Liver (tissue), 3 donors: ENCODE measurements around the gene SLC19A3.

Experiments
- EGR1 ChIP-seq, 2 donors: IDR thresholded peaks; 2 replicates each; pipeline ENCODE4 v1.6.1; 2016 to 2018; ENCODE audit warnings: antibody characterized with exemption in 2 of 2, low read depth in 2 of 2
- HNF4G ChIP-seq: IDR thresholded peaks from 2 replicates; pipeline ENCODE4 v1.6.1; 2016; ENCODE audit warnings: antibody characterized with exemption
- RAD21 ChIP-seq, 2 donors: IDR thresholded peaks; 2 replicates each; pipeline ENCODE4 v1.6.1; 2016; ENCODE audit warnings: antibody characterized with exemption in 2 of 2, mild to moderate bottlenecking in 2 of 2
- SP1 ChIP-seq: IDR thresholded peaks from 2 replicates; pipeline ENCODE4 v1.6.1; 2018; ENCODE audit warnings: antibody characterized with exemption, mild to moderate bottlenecking
- TF ChIP-seq, protein P1 (sequence below): IDR thresholded peaks from 2 replicates; pipeline ENCODE4 v1.6.1; 2016; ENCODE audit warnings: antibody characterized with exemption, mild to moderate bottlenecking
- TF ChIP-seq, protein P2 (sequence below): fragments of 150-350 bp; IDR thresholded peaks from 2 replicates; pipeline ENCODE4 v1.5.1; 2017; ENCODE audit warnings: improper control_type of control experiment, low read depth, low read length; ENCODE audit not compliant: missing input control
- TF ChIP-seq, protein P3 (sequence below): IDR thresholded peaks from 2 replicates; pipeline ENCODE4 v1.6.1; 2016; ENCODE audit warnings: antibody characterized with exemption
- donor health status: healthy.
- donor health status: healthy.

DNA sequence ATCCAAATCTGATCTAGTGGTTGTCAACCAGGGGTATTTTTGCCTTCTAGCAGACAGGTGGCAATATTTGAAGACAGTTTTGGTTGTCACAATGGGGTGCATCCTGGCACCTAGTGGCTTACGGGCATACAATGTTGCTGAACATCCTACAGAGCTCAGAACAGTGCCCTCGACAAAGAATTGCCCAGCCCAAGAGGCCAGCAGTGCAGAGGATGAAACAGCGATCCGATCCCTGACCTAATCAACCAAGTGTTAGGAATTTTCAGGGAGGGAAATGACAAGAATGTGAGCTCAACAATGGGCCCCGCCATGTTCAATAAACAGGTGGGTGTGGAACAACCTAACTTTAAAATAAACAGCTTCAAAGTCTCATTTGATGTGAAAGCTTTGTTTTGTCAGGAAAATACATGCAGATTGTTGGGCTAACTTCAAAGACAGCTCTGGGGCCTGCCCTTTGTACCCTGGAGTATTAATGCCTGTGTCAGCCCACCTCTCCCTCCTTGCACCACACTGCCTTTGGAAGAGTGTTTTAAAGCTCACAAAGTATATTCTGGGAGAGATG lies 73.8 kb downstream of the SLC19A3 start:
- TF ChIP-seq, protein P1, sequence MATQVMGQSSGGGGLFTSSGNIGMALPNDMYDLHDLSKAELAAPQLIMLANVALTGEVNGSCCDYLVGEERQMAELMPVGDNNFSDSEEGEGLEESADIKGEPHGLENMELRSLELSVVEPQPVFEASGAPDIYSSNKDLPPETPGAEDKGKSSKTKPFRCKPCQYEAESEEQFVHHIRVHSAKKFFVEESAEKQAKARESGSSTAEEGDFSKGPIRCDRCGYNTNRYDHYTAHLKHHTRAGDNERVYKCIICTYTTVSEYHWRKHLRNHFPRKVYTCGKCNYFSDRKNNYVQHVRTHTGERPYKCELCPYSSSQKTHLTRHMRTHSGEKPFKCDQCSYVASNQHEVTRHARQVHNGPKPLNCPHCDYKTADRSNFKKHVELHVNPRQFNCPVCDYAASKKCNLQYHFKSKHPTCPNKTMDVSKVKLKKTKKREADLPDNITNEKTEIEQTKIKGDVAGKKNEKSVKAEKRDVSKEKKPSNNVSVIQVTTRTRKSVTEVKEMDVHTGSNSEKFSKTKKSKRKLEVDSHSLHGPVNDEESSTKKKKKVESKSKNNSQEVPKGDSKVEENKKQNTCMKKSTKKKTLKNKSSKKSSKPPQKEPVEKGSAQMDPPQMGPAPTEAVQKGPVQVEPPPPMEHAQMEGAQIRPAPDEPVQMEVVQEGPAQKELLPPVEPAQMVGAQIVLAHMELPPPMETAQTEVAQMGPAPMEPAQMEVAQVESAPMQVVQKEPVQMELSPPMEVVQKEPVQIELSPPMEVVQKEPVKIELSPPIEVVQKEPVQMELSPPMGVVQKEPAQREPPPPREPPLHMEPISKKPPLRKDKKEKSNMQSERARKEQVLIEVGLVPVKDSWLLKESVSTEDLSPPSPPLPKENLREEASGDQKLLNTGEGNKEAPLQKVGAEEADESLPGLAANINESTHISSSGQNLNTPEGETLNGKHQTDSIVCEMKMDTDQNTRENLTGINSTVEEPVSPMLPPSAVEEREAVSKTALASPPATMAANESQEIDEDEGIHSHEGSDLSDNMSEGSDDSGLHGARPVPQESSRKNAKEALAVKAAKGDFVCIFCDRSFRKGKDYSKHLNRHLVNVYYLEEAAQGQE: no peak
- TF ChIP-seq, protein P2, sequence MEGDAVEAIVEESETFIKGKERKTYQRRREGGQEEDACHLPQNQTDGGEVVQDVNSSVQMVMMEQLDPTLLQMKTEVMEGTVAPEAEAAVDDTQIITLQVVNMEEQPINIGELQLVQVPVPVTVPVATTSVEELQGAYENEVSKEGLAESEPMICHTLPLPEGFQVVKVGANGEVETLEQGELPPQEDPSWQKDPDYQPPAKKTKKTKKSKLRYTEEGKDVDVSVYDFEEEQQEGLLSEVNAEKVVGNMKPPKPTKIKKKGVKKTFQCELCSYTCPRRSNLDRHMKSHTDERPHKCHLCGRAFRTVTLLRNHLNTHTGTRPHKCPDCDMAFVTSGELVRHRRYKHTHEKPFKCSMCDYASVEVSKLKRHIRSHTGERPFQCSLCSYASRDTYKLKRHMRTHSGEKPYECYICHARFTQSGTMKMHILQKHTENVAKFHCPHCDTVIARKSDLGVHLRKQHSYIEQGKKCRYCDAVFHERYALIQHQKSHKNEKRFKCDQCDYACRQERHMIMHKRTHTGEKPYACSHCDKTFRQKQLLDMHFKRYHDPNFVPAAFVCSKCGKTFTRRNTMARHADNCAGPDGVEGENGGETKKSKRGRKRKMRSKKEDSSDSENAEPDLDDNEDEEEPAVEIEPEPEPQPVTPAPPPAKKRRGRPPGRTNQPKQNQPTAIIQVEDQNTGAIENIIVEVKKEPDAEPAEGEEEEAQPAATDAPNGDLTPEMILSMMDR: no peak
- TF ChIP-seq, protein P3, sequence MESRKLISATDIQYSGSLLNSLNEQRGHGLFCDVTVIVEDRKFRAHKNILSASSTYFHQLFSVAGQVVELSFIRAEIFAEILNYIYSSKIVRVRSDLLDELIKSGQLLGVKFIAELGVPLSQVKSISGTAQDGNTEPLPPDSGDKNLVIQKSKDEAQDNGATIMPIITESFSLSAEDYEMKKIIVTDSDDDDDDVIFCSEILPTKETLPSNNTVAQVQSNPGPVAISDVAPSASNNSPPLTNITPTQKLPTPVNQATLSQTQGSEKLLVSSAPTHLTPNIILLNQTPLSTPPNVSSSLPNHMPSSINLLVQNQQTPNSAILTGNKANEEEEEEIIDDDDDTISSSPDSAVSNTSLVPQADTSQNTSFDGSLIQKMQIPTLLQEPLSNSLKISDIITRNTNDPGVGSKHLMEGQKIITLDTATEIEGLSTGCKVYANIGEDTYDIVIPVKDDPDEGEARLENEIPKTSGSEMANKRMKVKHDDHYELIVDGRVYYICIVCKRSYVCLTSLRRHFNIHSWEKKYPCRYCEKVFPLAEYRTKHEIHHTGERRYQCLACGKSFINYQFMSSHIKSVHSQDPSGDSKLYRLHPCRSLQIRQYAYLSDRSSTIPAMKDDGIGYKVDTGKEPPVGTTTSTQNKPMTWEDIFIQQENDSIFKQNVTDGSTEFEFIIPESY: no peak
- no peak for TF ChIP-seq SP1
- TF ChIP-seq RAD21 (IDR thresholded peaks at IDR 0.05): no peak
- TF ChIP-seq EGR1 (IDR thresholded peaks at IDR 0.05; ENCODE audit: low read depth in 2 of 2): no peak
- TF ChIP-seq HNF4G: no peak
